Transverse colon (tissue), 4 donors: ENCODE measurements around the gene ACP6. TPM values are rescaled to one million over a fixed set of nuclear protein-coding genes. Genes with fewer than 3 reads are reported as not detected.

Source experiments
- DNase-seq: peaks from one replicate; pipeline ENCODE4 v3.0.0-alpha.2; 2019
- H3K27ac ChIP-seq, 4 donors: fragments of 200-600 bp; sonication (generic); 2 replicates each; pipeline ENCODE4 v1.5.1; 2016 to 2018; ENCODE audit warnings: inconsistent platforms in 4 of 4
- H3K27me3 ChIP-seq: fragments of 200-600 bp; sonication (generic); 2 replicates; pipeline ENCODE4 v1.5.1; 2017; ENCODE audit warnings: inconsistent platforms
- H3K36me3 ChIP-seq, 4 donors: fragments of 200-600 bp; sonication (generic); 2 replicates each; pipeline ENCODE4 v1.5.1; 2017 to 2019; ENCODE audit warnings: inconsistent platforms in 4 of 4
- H3K4me1 ChIP-seq, 4 donors: fragments of 200-600 bp; sonication (generic); 2 replicates each; pipeline ENCODE4 v1.5.1; 2017 to 2020; ENCODE audit warnings: inconsistent platforms in 4 of 4
- H3K4me3 ChIP-seq, 4 donors: fragments of 200-600 bp; sonication (generic); 1 replicate in 1 of 4; 2 replicates in 3 of 4; pipeline versions ENCODE4 v1.5.1 to v1.6.1; 2017 to 2019; ENCODE audit warnings: inconsistent platforms in 4 of 4
- H3K9me3 ChIP-seq, 2 donors: fragments of 200-600 bp; sonication (generic); 2 replicates each; pipeline ENCODE4 v1.5.1; 2017 to 2019; ENCODE audit warnings: inconsistent platforms in 2 of 2
- EP300 ChIP-seq: sonication (generic); formaldehyde crosslinking; IDR thresholded peaks from one replicate; pipeline ENCODE4 v1.6.1; 2017; ENCODE audit warnings: antibody characterized with exemption, low read depth
- POLR2A ChIP-seq: fragments of 450-650 bp; IDR thresholded peaks from one replicate; pipeline ENCODE4 v1.6.1; 2016; ENCODE audit warnings: antibody characterized with exemption, mild to moderate bottlenecking, moderate library complexity
- POLR2AphosphoS5 ChIP-seq, 3 donors: sonication (generic); formaldehyde crosslinking; IDR thresholded peaks; one replicate each; pipeline ENCODE4 v1.6.1; 2016; ENCODE audit warnings: antibody characterized with exemption in 3 of 3
- WGBS, 2 donors: methylation state at CpG; one replicate each; pipeline ENCODE4 v1.1.5; 2018; ENCODE audit warnings: low coverage in 1 of 2; 5-methylcytosine and 5-hydroxymethylcytosine counted together
- in situ Hi-C, 4 donors: fragments of 200-750 bp; cut with MboI; loops; one replicate each; pipeline versions ENCODE4 v1.15.0 to v1.15.1; 2017; ENCODE audit warnings: low sequenced_read_pairs in 3 of 4, low pct_ligation_motif_present in 1 of 4, low pct_unique_long_range_greater_than_20kb in 1 of 4
- intact Hi-C: fragments of 100-400 bp; cut with DNase I; formaldehyde crosslinking; loops from one replicate; pipeline ENCODE4 v1.15.1; 2023; ENCODE audit warnings: low total_unique reads
- total RNA-seq, 4 donors: library from RNA; depleted of rRNA; stranded (reverse); fragments of >200 nt; gene quantifications; one replicate each; pipeline ENCODE4 v1.1.0, GENCODE V29; 2016
- TF ChIP-seq, protein P1 (sequence below), 5 experiments: fragments of 200-600 bp in 3 of 5; fragments of 450-650 bp in 2 of 5; sonication (generic) in 3 of 5; IDR thresholded peaks; 1 replicate in 2 of 5; 2 replicates in 3 of 5; pipeline ENCODE4 v1.5.1; 2016 to 2017; ENCODE audit warnings: antibody characterized with exemption in 5 of 5, inconsistent platforms in 3 of 5, mild to moderate bottlenecking in 2 of 5, moderate library complexity in 1 of 5

Gene ACP6
- total RNA-seq, 4 donors from 2014 or later = 7.5 to 25.7 (median 19.9) TPM

DNA sequence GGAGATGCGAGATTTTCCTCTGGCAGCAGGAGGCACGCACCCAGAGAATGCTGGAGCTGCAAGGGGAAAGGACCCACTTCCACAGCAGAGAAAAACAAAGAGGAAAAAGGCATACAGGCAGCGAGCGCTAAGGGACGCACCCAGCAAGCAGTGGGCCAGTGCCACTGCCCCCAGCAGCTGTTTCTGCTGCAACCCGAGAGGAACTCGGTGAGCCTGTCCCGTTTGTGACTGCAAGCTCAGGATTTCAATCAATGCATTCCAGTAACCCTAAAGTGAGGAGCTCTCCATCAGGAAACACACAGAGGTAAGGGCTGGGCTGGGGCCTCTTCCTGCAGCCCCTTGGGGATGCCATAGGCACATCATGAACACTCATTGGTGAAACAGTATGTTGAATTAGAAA is 58.7 kb downstream of the ACP6 start:
- Histone ChIP-seq H3K9me3 (no peaks in the 10 kb centered on the region), H3K27me3 (no peaks in the 10 kb centered on the region), H3K4me3 (no peak overlapping the region), H3K4me1 (peaks cover 0 to 6% (median 0%) of the 10 kb centered on the region in 4 donors), H3K36me3 (peaks cover 0 to 32% (median 0%) of the 10 kb centered on the region in 4 donors), H3K27ac (no peak overlapping the region)
- no peak for DNase-seq
- in situ Hi-C loops = no loop called here
- WGBS, 2 donors = 89% methylated on average over 8 of the region's 8 CpGs; no CpG with 5 or more reads in 1 of the 2 donors
- TF ChIP-seq, protein P1, sequence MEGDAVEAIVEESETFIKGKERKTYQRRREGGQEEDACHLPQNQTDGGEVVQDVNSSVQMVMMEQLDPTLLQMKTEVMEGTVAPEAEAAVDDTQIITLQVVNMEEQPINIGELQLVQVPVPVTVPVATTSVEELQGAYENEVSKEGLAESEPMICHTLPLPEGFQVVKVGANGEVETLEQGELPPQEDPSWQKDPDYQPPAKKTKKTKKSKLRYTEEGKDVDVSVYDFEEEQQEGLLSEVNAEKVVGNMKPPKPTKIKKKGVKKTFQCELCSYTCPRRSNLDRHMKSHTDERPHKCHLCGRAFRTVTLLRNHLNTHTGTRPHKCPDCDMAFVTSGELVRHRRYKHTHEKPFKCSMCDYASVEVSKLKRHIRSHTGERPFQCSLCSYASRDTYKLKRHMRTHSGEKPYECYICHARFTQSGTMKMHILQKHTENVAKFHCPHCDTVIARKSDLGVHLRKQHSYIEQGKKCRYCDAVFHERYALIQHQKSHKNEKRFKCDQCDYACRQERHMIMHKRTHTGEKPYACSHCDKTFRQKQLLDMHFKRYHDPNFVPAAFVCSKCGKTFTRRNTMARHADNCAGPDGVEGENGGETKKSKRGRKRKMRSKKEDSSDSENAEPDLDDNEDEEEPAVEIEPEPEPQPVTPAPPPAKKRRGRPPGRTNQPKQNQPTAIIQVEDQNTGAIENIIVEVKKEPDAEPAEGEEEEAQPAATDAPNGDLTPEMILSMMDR (IDR thresholded peaks at IDR 0.05) = no peak
- TF ChIP-seq EP300 (no peak), POLR2A (no peak), POLR2AphosphoS5 (IDR thresholded peaks at IDR 0.05) (no peak)
- intact Hi-C loops = no loop called here

DNA sequence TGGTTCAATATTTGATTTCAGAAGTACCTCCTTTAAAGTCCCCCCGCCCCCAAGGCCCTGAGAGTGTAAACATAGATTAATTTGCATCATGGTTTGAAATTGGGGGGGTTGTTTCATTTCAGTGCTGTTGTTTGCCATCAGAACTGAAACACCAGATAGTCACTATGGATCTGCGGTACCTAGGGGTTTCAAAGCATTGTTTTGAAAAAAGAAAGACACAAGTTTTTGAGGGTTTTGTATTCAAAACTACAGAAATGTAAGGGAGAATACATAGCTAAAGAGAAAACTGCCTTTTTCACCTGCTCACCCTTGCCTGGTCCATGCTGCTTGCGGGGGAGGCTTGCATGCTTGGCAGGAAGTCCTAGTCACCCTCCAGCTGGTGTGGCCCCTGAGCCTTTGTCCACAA is 59.3 kb downstream of the ACP6 start:
- Histone ChIP-seq H3K27ac (no peak overlapping the region), H3K27me3 (no peaks in the 10 kb centered on the region), H3K4me1 (peaks cover 0 to 6% (median 0%) of the 10 kb centered on the region in 4 donors), H3K9me3 (no peaks in the 10 kb centered on the region), H3K36me3 (peaks cover 0 to 31% (median 0%) of the 10 kb centered on the region in 4 donors), H3K4me3 (no peak overlapping the region)
- DNase-seq = no peak
- in situ Hi-C loops (no loop called here), intact Hi-C loops (no loop called here)
- TF ChIP-seq POLR2A (no peak), EP300 (no peak), POLR2AphosphoS5 (IDR thresholded peaks at IDR 0.05) (no peak)
- TF ChIP-seq, protein P1 (IDR thresholded peaks at IDR 0.05) = no peak
- 84 to 85% methylated on average over 2 to 3 of the region's 3 CpGs for WGBS, 2 donors

DNA sequence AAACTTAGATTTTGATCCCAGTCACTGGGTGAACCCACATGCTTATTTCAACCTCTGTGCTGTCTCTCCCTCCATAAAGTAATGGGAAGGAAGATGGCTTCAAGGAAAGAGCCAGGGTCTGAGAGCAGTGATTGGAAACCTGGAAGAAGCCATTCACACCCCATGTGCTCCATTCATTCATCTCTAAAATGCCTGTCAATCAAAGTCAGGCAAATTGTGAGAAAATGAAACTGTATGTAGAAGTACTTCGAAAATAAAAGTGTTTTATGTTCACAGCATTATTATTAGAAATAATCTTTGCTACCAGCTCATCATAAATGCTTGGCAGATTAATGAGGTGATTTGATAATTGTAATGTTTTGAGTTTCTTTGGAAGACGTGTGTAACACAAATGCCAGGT is 61.0 kb downstream of the ACP6 start:
- WGBS, 2 donors = 85 to 89% methylated on average over 2 of the region's 2 CpGs
- H3K4me3 ChIP-seq = no peak overlapping the region
- H3K27ac ChIP-seq = no peak overlapping the region
- no peak for TF ChIP-seq EP300
- no peak for TF ChIP-seq POLR2AphosphoS5 (IDR thresholded peaks at IDR 0.05)
- no peak for TF ChIP-seq POLR2A
- TF ChIP-seq, protein P1 (IDR thresholded peaks at IDR 0.05) = no peak
- H3K36me3 ChIP-seq = peaks cover 0 to 16% (median 0%) of the 10 kb centered on the region in 4 donors
- in situ Hi-C loops (no loop called here), intact Hi-C loops (loop anchor here (10.0 kb wide), 1 partner anchor 65 kb away; the partner anchor contains the start of gene BCL9)
- DNase-seq = no peak
- no peaks in the 10 kb centered on the region for H3K9me3 ChIP-seq
- peaks cover 0 to 6% (median 0%) of the 10 kb centered on the region in 4 donors for H3K4me1 ChIP-seq
- no peaks in the 10 kb centered on the region for H3K27me3 ChIP-seq

DNA sequence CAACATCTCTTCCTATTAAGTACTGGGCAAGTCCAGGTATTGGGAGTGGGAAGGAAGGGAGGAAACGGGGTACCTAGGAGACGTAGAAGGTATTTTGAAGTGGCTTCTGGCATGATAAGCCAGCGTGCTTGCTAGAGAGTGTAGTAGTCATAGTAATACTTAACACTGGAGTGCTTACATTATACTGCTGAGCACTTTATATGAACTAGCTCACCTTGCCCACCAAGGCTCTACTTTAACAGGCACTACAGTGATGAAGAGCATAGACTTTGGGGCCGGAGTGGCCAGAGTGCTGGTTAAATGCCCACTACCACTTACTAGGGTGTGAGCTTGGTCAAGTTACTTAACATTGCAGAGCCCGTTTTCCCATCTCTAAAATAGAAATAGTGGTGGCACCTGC is 61.7 kb downstream of the ACP6 start:
- no peak overlapping the region for H3K4me3 ChIP-seq
- H3K27ac ChIP-seq = no peak overlapping the region
- no peaks in the 10 kb centered on the region for H3K27me3 ChIP-seq
- no peaks in the 10 kb centered on the region for H3K9me3 ChIP-seq
- peaks cover 0 to 14% (median 0%) of the 10 kb centered on the region in 4 donors for H3K36me3 ChIP-seq
- in situ Hi-C loops (no loop called here), intact Hi-C loops (loop anchor here (10.0 kb wide), 1 partner anchor 64 kb away; the partner anchor contains the start of gene BCL9)
- TF ChIP-seq POLR2AphosphoS5 (IDR thresholded peaks at IDR 0.05) = no peak
- TF ChIP-seq POLR2A = no peak
- TF ChIP-seq, protein P1 (IDR thresholded peaks at IDR 0.05) = no peak
- no peak for TF ChIP-seq EP300
- DNase-seq = no peak
- 96 to 97% methylated on average over 5 of the region's 5 CpGs for WGBS, 2 donors
- peaks cover 0 to 4% (median 0%) of the 10 kb centered on the region in 4 donors for H3K4me1 ChIP-seq
